VCaP (cell line): Measurements from ENCODE around the gene OBP2B.

Experiments used
- H3K27ac ChIP-seq: fragments of 450-650 bp; 2 replicates; pipeline ENCODE4 v1.5.1; 2017
- CTCF ChIP-seq: fragments of 450-650 bp; conservative IDR thresholded peaks from 2 replicates; pipeline ENCODE4 v1.5.1; 2017; ENCODE audit warnings: mild to moderate bottlenecking, moderate library complexity

Gene OBP2B

GRCh38 chr9:133187561-133188005, 21.5 kb downstream of the OBP2B start:
- no peak for TF ChIP-seq CTCF
- no peak overlapping the region for H3K27ac ChIP-seq

- no peak for TF ChIP-seq CTCF
- H3K27ac ChIP-seq = no peak overlapping the region
These were observed 22.3 kb downstream of the OBP2B start for GRCh38 chr9:133186736-133187135.

GRCh38 chr9:133184971-133185370, 24.1 kb downstream of the OBP2B start:
- H3K27ac ChIP-seq = no peak overlapping the region
- peak; percentile 80 for TF ChIP-seq CTCF

- no peak overlapping the region for H3K27ac ChIP-seq
- TF ChIP-seq CTCF = no peak
These were observed 26.9 kb downstream of the OBP2B start for GRCh38 chr9:133182151-133182550.

GRCh38 chr9:133181561-133181960, 27.5 kb downstream of the OBP2B start:
- TF ChIP-seq CTCF = no peak
- no peak overlapping the region for H3K27ac ChIP-seq

- no peak for TF ChIP-seq CTCF
- no peak overlapping the region for H3K27ac ChIP-seq
These were observed 28.1 kb downstream of the OBP2B start for GRCh38 chr9:133180953-133181352.

GRCh38 chr9:133173056-133173455, 36.0 kb downstream of the OBP2B start:
- no peak for TF ChIP-seq CTCF
- no peak overlapping the region for H3K27ac ChIP-seq
